HG02759 (cell line): ENCODE measurements around the gene TPD52L1.
"Not testable (repeated sequence)": the region's sequence is repeated elsewhere in the genome, so short reads cannot be mapped to it uniquely, and the experiment has no call there.

ENCODE experiments used
- ATAC-seq: cut with Tn5 transposase; IDR thresholded peaks from one replicate; pipeline ENCODE4 v1.9.1; 2021; ENCODE audit warnings: mild to moderate bottlenecking, moderate library complexity; ENCODE audit not compliant: unreplicated experiment

The TPD52L1 gene

GRCh38 chr6:125140808-125141207 lies 12.8 kb upstream of the TPD52L1 start:
- no peak for ATAC-seq

- no peak for ATAC-seq
Observed at GRCh38 chr6:125142618-125143017, 11.0 kb upstream of the TPD52L1 start.

GRCh38 chr6:125144822-125145221 lies 8.8 kb upstream of the TPD52L1 start:
- no peak for ATAC-seq

GRCh38 chr6:125149256-125150144 lies 4.1 kb upstream of the TPD52L1 start:
- ATAC-seq: no peak

- no peak for ATAC-seq
Observed at GRCh38 chr6:125151700-125152099, 1.9 kb upstream of the TPD52L1 start.

- no peak for ATAC-seq
Observed at GRCh38 chr6:125154118-125154760, 666 bp downstream of the TPD52L1 start.

GRCh38 chr6:125154761-125155135 lies 1.2 kb downstream of the TPD52L1 start:
- ATAC-seq: no peak

- no peak for ATAC-seq
Observed at GRCh38 chr6:125155344-125155743, 1.8 kb downstream of the TPD52L1 start.

- no peak for ATAC-seq
Observed at GRCh38 chr6:125156496-125156895, 2.9 kb downstream of the TPD52L1 start.

- no peak for ATAC-seq
Observed at GRCh38 chr6:125157280-125157679, 3.7 kb downstream of the TPD52L1 start.

- no peak for ATAC-seq
Observed at GRCh38 chr6:125157725-125158124, 4.2 kb downstream of the TPD52L1 start.

- ATAC-seq: not testable (repeated sequence)
Observed at GRCh38 chr6:125163339-125163738, 9.8 kb downstream of the TPD52L1 start.

- ATAC-seq: no peak
Observed at GRCh38 chr6:125163811-125164210, 10.2 kb downstream of the TPD52L1 start.

- ATAC-seq: no peak
Observed at GRCh38 chr6:125164696-125165095, 11.1 kb downstream of the TPD52L1 start.

- no peak for ATAC-seq
Observed at GRCh38 chr6:125165256-125165655, 11.7 kb downstream of the TPD52L1 start.

- no peak for ATAC-seq
Observed at GRCh38 chr6:125165776-125166175, 12.2 kb downstream of the TPD52L1 start.

GRCh38 chr6:125166711-125167110 lies 13.1 kb downstream of the TPD52L1 start:
- ATAC-seq: no peak

- ATAC-seq: no peak
Observed at GRCh38 chr6:125167579-125167978, 14.0 kb downstream of the TPD52L1 start.

- no peak for ATAC-seq
Observed at GRCh38 chr6:125169058-125169457, 15.5 kb downstream of the TPD52L1 start.

GRCh38 chr6:125169522-125169921 lies 15.9 kb downstream of the TPD52L1 start:
- no peak for ATAC-seq

GRCh38 chr6:125170376-125170775 lies 16.8 kb downstream of the TPD52L1 start:
- no peak for ATAC-seq

- no peak for ATAC-seq
Observed at GRCh38 chr6:125173341-125174095, 19.9 kb downstream of the TPD52L1 start.
